ENCODE results near the gene DYSF.

The DYSF gene

DNA sequence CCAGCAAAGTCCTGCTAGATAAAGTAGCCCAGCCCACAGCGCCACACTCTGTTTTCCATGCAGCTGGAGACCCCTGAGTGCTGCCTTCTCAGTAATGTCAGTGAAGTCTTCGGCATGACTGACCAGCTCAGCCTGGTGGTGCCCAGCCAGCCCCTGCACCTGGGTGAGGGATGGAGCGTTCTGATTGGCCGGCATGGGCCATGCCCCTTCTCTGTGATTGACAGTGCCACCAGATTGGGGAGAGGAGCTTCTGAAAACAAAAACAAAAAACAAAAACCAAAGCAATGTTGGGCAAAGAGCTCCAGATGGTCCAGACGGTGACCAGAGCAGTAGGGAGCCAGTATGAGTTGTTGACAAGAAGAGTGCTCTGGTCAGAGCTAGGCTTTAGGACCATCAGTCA is 122.6 kb downstream of the DYSF start:
- no peak for DNase-seq (ENCODE audit: low spot score)

DNA sequence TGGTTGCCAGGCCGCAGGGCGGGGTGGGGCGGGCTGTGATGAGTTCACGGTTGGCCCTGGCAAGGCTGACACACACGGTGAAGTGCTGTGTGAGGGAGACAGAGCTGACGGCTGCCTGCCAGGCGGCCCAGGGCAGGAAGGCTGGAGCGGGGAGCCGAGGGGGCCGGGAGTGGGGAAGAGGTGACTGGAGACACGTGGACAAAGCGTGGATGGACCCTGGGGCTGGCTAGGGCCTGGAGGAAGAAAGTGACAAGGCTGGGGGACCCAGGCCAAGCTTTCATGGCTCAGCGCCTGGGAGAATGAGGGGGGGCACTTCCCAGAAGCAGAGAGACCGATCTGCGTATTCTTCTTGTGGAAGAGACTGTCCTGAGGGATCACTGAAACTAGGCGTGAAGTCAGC is 123.2 kb downstream of the DYSF start:
- no peak for DNase-seq (ENCODE audit: low spot score)

DNA sequence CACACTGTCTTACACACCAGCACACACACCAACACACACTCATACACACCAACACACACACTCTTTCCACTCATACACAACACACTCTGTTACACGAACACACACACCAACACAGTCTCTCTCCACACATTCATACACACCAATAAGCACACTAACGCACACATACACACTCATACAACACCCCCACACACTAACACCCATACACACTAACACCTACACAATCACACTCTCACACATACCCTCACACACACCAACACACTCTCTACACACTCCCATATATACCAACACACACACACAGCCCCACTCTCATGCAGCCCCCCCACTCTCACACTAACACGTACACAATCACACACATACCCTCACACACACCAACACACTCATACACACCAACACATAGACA is 123.8 kb downstream of the DYSF start:
- DNase-seq (ENCODE audit: low spot score): no peak

DNA sequence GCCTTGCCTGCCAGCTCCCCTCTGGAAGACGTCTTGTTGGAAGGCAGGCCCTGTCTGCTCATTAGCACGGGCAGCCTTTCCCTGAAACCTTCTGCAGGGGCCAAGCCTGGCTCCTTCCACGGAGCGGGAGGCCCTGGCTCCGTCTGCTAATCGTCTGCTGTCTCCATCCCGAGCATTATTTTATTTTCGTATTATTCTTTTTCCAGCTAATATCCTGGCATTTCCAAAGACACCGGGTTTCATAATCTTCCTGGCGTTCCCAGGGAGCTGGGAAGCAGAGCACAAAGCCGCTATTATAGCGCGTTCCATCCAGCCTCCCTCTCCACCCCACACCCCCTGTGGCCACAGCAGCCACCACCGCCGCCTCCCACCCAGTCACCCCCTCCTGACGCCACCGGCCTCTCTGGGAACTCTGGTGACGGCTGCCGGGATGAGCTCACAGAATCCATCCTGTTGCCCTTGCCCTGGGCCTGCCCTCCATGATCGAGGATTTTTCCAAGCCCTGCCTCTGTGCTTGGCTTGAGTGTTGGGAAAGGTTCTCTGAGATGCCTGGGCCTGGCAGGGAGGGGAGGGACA is 125.5 kb downstream of the DYSF start:
- no peak for DNase-seq (ENCODE audit: low spot score)

DNA sequence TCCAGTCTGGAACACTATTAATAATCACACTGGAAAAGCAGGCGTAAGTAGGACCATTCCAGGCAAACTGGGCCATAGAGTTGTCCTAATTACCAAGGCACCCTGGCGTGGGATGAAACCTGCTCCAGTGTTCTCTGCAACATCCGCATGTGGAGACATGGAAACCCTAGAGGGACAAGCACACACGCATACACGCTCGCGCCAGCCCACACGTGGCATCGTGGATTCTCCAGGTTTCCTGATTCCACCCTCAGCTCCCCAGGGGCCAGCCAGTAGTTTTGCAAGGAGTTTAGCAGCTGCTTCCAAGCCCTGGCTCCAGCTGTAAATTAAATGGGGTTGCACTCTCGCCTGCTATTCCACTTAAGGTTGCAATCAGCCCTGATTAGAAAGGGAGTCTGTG is 127.7 kb downstream of the DYSF start:
- no peak for DNase-seq (ENCODE audit: low spot score)

DNA sequence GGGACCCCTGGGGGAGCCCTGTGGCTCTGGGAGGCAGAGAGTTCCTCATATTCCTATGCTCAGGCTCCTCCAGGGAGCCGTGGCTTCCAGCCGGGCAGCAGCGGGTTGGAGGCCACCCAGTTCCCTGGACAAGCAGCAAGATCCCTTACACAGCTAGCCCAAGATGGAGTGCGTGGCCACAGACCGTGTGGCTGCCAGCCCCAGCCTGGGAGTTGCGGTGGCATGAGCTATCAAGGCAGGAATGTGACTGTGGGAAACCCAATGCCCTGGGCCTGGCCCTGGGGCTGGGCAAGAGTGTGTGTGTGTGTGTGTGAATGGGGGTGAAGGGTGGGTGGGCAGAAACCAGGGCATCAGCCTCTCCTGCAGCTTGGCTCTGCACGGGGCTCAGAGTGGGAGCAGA is 130.5 kb downstream of the DYSF start:
- DNase-seq (ENCODE audit: low spot score): no peak

DNA sequence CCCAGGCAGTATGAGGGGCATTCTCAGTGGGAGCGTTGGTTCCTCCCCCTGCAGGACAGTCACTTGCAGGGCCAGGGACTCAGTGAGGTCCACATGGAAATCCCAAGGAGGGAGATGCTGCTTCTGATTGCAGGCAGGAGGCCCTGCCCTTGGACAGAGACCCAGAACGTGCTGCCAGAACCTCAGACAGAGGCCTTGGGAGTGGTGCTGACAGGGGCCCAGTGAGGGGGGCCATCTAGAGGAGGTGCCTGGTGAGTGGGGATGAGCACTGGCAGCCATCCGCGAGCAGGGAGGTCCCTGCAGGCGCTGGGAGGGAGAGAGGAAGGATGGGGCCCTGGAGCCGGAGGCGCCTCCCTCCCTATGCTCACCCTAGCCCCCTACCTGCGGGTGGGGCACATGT is 133.1 kb downstream of the DYSF start:
- DNase-seq (ENCODE audit: low spot score): no peak

DNA sequence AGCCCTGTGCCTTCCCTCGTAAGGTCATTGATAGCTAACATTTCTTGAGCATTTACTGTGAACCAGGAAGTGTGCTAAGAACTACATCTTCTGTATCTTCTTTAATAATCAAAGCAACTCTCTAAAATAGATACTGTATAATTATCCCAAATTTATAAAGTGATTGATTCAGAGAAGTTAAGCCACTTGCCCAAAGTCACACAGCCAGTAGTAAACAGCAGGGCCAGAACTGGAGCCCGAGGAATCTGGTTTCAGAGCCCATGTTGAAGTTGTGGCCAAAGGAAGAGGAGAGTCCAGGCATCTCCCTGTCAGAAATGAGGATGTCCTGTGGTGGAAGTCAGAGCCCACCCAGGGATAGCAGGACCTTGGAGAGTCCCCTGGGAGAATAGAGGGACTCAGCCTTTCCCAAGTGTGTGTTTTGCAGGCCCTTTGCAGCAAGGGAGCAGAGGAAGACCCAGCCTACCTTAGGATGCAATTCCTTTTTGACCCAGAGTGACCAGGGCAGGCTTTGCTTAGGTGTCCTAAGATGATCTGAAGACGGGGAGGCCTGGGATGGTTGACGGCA is 134.2 kb downstream of the DYSF start:
- DNase-seq (ENCODE audit: low spot score): no peak

DNA sequence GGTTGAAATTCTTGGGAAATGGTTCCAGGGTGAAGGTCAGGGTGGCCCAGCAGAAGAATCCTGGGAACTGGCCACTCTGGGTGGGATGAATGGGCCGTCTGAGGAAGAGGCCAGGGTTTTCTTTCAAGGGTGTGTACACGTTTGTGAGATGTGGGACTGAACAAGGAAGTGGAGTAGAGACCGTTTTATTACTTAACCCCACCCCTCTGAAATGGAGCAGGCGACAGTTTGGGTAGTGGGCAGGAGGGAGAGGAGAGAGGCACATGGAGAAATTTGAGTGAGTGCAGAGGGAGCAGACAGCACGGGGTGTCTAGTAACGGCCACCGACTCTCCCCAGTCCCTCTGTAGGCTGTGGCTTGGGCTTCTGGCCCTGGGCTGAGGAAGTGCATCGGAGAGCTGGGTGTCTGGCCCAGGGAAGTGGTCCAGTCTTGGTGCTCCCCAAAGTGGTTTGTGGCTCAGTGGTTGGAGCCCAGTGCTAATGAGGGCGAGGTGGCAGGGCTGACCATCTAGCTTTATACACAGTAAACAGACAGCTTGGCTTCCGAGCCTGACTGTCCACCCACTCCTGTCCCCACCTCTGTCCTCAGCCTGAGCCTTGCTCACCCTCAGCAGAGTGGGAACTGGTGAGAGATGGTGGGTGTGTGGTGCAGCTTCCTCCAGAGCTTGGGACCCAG is 135.3 kb downstream of the DYSF start:
- DNase-seq (ENCODE audit: low spot score): no peak

DNA sequence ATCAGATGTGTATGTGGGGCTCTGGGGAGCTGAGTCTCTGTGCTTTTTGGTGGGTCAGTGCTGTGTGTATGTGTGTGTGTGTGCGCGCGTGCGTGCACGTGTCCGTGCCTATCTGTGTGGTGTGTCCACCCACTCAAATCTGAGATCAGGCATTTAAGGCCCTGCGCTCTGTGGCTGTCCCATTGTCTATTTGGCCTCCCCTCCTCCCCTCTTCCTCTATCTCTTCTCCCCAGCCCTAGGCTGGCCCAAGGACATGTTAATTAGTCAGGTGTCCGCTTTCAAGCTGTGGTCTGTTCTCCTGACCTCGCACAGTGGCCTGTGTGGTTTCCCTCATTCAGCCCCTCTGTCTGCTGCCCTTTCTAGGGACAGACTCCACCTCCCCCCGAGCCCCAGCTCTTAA is 136.4 kb downstream of the DYSF start:
- DNase-seq (ENCODE audit: low spot score): no peak

DNA sequence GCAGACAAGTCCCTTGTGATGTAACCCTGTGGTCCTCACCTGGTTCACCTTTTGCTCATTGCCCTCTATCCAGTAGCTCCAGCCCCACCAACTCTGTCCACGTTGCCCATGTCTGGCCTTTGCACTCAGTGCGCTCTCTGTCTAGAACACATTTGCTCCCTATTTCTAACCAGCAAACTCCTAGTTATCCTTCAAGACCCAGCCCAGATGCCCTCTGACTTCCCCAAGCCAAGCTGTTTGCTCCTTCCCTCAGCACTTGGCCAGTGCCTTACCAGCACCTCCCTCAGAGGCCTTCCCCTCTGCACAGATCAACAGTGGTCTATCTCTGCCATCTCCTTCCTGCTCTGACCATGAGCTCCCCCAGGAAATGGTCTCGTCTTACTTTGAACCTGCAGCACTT is 137.7 kb downstream of the DYSF start:
- no peak for DNase-seq (ENCODE audit: low spot score)

DNA sequence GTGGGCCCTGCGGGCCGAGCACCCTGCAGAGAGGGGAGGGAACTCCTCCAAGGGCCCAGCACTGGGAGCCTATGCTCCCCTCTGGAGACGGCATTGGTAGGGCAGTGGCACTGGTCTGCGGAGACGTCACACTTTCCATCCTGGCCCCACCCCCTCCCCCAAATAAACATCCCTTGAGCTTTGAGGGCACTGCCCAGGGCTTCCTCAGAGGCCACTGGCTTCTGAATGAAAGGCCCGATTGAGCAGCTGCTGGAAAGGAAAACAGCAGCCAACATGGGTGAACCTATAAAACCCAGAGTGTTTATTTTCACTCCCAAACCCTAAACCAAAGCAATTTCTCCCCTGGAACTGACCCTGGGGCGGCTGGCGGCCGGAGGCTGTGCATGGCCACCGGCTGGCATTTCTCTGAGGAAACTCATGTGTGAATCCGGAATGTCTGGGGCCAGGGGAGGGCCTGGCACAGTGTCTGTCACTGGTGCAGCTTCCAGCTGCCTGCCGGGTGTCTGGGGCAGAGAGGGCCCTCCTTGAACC is 138.9 kb downstream of the DYSF start:
- no peak for DNase-seq (ENCODE audit: low spot score)

DNA sequence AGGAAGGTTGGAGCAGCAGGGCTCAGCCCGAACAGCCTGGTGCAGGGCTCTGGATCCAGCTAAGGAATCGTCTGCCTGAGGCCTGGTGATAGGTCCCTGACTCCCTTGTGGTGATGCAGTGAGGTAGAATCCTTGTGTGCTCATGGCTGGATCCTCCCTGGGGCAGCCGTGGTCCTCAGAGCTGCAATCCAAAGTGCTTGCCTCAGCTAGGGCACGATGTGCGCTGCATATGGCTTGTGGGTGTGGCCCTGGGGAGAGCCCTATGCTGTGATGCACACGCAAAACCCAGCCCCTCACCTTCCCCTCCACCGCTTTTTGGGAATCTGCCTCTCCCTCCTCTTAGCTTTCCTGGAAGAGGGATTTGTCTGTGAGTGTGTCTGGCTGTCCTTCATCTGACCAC is 142.2 kb downstream of the DYSF start:
- DNase-seq (ENCODE audit: low spot score): no peak

DNA sequence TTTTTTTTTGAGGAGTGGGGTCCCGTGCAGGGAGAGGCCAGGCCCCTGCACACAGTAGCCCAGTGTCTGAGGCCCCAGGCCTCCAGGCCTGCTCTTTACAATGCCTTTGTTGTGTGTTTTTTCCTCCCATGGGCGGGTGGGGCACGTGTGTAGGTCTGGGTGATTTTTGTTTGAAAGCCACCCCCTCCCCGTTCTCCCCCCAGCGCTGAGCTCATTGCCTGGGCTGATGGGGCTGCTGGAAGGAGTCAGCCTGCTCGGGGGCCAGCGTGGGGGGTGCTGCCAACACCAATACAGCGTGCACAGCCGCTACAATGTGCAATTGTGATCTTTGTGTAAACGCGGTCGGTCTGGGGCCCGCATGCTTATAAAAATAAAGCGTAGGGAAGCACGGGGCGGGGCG is 142.7 kb downstream of the DYSF start:
- no peak for DNase-seq (ENCODE audit: low spot score)

DNA sequence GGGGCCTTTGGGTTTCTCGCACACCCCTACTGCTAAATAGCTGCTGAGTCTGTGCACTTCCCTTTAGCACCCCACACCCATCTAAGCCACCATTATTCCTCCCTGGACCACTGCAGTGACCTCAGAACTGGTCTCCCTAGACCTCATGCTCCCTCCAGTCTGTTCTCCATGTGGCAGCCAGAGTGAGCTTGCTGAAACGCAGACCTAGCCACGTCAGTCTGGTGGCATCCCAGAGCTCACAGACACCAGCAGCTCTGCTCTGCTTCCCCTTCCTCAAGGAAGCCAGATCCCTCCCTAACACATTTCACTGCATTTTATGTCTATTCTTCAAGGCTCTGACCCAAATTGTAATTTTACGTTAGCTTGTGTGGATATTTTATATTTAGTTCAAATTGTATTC is 144.4 kb downstream of the DYSF start:
- no peak for DNase-seq (ENCODE audit: low spot score)

DNA sequence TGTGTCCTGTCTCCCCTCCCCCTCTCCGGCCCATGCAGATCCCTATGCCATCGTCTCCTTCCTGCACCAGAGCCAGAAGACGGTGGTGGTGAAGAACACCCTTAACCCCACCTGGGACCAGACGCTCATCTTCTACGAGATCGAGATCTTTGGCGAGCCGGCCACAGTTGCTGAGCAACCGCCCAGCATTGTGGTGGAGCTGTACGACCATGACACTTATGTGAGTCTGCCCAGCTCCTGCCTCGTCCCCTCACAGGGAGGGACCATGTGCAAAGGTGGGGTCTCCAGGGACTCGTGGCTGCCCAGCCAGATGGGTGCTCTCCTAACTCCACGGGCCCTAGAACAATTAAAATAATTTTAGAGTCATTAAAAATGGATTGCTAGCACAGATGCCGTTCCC is 145.2 kb downstream of the DYSF start:
- DNase-seq (ENCODE audit: low spot score): no peak

DNA sequence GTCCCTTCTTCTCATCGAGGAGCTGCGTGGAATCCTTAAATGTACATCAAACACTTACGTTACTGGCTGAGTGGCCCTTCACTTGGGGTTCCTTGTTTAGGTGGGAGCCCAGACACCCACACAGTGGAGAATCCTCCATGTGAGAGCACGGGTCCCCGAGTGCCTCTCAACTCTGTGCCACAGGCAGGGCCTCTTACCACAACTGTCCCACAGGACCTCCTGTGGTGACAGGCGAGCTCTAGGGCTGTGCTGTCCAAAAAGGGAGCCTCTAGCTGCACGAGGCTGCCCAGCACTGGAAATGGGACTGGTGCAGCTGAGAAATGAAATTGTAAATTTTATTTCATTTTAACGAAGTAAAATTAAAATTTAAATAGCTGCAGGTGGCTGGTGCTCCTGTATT is 145.7 kb downstream of the DYSF start:
- no peak for DNase-seq (ENCODE audit: low spot score)

DNA sequence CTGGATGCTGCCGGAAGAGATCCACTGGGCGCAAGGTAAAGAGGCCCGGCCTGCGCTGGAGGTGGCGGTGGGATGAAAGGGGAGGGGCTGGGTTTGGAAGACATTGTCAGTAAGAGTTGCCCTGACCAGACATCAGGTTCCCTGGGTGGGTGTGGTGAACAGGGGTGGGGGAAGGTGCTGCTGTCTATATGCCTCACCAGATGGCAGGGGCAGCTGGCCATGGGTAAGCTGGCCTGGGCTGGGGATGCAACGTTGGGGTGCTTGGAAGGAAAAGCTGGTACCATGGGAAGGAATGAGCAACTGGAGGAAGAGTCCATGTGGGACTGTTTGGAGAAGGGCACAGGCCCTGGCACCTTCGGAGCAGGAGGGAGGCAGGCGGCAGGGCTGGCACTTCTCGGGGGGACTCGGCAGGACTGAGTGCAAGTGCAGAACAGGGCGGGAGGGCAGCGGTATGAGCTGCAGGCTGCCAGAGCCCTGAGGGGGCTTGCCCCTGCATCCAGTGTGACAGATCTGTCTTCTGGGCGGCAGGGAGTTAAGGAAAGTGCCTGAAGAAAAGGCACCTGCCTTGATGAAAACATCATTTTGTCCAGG is 146.4 kb downstream of the DYSF start:
- no peak for DNase-seq (ENCODE audit: low spot score)

DNA sequence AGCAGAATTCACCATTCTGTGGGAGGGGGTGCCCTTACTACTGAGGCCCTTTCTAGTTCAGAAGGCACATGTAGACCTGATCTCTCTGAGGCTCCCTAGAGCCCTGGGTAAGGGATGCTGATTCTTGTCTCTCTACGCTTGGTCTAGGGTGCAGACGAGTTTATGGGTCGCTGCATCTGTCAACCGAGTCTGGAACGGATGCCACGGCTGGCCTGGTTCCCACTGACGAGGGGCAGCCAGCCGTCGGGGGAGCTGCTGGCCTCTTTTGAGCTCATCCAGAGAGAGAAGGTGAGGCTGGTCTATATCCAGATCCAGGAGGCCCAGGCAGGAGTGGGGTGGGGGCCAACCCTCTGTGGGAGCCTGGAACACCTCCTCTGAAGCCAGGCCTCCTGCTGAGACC is 147.2 kb downstream of the DYSF start:
- no peak for DNase-seq (ENCODE audit: low spot score)

DNA sequence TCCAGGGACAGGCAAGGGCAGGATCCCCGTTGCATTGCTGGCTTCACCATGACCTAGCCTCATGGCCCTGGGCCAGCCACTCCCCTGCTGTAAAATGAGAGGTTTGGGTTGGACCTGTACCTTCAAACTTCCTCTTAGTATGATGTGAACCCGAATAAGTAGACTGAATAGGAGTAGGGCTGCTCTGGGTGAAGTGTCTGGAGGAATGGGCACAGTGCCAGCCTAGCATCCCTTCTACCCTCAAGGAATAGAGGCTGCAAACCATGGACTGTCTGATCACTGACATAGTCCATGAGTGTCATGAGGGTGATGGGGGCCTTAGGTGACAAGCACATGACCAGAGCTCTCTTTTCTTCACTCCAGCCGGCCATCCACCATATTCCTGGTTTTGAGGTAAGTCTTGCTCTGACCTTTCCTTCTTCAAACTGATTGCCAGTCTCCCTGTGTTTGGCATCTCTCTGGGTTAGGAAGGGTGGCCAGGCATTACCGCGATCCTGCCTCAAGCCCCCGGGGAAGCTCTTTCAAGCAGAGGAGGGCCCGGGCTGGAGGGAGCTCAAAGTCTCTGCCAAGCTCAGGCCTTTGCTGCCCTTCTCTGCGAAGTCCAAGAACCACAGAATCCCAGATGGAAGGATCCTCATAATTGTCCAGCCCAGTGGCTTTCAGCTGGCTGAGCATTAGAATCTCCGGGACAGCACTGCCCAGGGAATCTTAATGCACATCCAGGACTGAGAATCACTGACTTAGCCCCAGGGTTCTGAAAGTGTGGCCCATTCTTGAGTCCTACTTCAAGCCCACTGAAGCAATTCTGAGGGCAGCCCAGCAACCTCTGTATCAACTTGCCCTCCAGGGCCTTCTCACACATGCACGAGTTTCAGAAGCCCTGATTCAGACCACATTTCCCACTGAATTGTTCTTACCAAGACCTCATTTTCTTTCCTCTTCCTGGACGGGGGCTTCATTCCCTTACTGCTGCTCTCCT is 148.1 kb downstream of the DYSF start:
- no peak for DNase-seq (ENCODE audit: low spot score)

DNA sequence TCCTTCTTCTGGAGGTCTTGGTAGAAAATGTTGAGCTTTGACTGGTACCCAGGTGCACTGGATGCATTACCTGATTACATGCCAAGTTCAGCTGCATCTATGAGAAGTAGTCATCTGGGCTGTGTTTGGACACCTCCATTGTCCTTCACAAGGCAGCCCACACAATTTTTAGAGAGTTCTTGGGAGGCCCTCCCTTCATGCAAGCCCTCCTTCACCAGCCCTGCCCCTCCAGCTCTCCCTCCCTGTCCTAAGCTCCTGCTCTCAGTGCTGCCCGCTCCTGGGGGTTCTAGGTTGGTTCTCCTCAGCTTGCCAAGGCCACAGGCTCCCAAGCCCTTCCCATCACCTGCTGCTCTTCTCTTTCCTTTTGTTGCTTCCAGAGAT is 148.7 kb downstream of the DYSF start:
- no peak for DNase-seq (ENCODE audit: low spot score)

DNA sequence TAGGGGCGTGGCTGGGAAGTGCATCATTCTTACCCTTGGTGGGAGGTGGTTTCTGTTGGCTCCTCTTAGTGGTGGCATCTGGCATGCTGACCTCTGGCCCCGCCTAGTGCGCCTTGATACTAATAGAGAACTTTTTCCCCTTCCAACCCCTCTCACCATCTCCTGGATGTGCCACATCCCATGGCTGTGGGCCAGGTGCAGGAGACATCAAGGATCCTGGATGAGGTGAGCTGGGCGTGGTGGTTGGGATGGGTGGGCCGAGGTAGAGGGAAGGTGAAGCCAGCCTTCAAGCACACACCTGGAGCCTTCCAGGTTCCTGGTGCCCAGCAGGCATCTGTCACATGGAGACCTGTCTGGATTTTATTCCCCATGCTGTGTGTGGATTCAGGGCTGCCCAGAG is 149.2 kb downstream of the DYSF start:
- no peak for DNase-seq (ENCODE audit: low spot score)
